ENCODE data around the gene GNGT1.

GRCh38 chr7:93948873-93949272 lies 42.5 kb downstream of the GNGT1 start:
- TF ChIP-seq, protein P1, sequence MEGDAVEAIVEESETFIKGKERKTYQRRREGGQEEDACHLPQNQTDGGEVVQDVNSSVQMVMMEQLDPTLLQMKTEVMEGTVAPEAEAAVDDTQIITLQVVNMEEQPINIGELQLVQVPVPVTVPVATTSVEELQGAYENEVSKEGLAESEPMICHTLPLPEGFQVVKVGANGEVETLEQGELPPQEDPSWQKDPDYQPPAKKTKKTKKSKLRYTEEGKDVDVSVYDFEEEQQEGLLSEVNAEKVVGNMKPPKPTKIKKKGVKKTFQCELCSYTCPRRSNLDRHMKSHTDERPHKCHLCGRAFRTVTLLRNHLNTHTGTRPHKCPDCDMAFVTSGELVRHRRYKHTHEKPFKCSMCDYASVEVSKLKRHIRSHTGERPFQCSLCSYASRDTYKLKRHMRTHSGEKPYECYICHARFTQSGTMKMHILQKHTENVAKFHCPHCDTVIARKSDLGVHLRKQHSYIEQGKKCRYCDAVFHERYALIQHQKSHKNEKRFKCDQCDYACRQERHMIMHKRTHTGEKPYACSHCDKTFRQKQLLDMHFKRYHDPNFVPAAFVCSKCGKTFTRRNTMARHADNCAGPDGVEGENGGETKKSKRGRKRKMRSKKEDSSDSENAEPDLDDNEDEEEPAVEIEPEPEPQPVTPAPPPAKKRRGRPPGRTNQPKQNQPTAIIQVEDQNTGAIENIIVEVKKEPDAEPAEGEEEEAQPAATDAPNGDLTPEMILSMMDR (IDR thresholded peaks at IDR 0.05), result no peak
- TF ChIP-seq EZH2 (IDR thresholded peaks at IDR 0.05), result no peak

Measured in neural progenitor cell (in vitro differentiated cells).